ENCODE data around the gene GPN2. TPM values are rescaled to one million over a fixed set of nuclear protein-coding genes. Genes with fewer than 3 reads are reported as not detected.

Gene GPN2
- total RNA-seq, 2 donors from 2014 or later, result 29.5 to 56.1 TPM

- no peak for ATAC-seq
- no peak for DNase-seq (ENCODE audit: low spot score in 2 of 2)
- peaks cover 30 to 52% of the 10 kb centered on the region in 2 donors for H3K36me3 Mint-ChIP-seq
- no peaks in the 10 kb centered on the region for H3K9me3 Mint-ChIP-seq
- peak overlapping the region; percentile 54 to 95 for H3K27ac Mint-ChIP-seq
Observed at GRCh38 chr1:26829184-26829911, 60.7 kb downstream of the GPN2 start.

GRCh38 chr1:26828411-26828991, 61.6 kb downstream of the GPN2 start:
- ATAC-seq (peak in 1 of 2 donors; percentile 32), DNase-seq (ENCODE audit: low spot score in 2 of 2) (peak in 1 of 2 donors; percentile 58)
- Mint-ChIP-seq H3K27ac (peak overlapping the region; percentile 95 to 97), H3K36me3 (peaks cover 26 to 46% of the 10 kb centered on the region in 2 donors), H3K9me3 (no peaks in the 10 kb centered on the region)

GRCh38 chr1:26827663-26828062, 62.4 kb downstream of the GPN2 start:
- H3K9me3 Mint-ChIP-seq, result no peaks in the 10 kb centered on the region
- no peak for DNase-seq (ENCODE audit: low spot score in 2 of 2)
- peak overlapping the region; percentile 95 to 97 for H3K27ac Mint-ChIP-seq
- peaks cover 26 to 38% of the 10 kb centered on the region in 2 donors for H3K36me3 Mint-ChIP-seq
- ATAC-seq, result no peak

- H3K36me3 Mint-ChIP-seq, result peaks cover 26 to 34% of the 10 kb centered on the region in 2 donors
- peak overlapping the region; percentile 95 to 97 for H3K27ac Mint-ChIP-seq
- ATAC-seq, result no peak
- H3K9me3 Mint-ChIP-seq, result no peaks in the 10 kb centered on the region
- no peak for DNase-seq (ENCODE audit: low spot score in 2 of 2)
Observed at GRCh38 chr1:26827106-26827604, 62.9 kb downstream of the GPN2 start.

GRCh38 chr1:26826261-26827105, 63.6 kb downstream of the GPN2 start, which contains the start of gene ZDHHC18:
Gene ZDHHC18 (plus strand): TSS chr1:26826688. CDS start chr1:26826805, 117 bp downstream.
- no peaks in the 10 kb centered on the region for H3K9me3 Mint-ChIP-seq
- H3K27ac Mint-ChIP-seq, result peak within 1 kb of the TSS; percentile 95 to 97
- ATAC-seq (peak; percentile 84 to 91), DNase-seq (ENCODE audit: low spot score in 2 of 2) (peak; percentile 81 to 82)
- H3K36me3 Mint-ChIP-seq, result peaks cover 26 to 30% of the 10 kb centered on the region in 2 donors

Other genes starting within 250 kb of the GPN2 start
- gene ARID1A, start 194.3 kb downstream of the GPN2 start, total RNA-seq, result 100 to 1,000 TPM; 110 to 116 TPM
- 10 to 100 TPM; 15.9 to 21.0 TPM for gene PIGV, start 102.3 kb downstream of the GPN2 start, total RNA-seq
- gene ZDHHC18, start 63.6 kb downstream of the GPN2 start, total RNA-seq, result 10 to 100 TPM; 37.8 to 59.5 TPM
- gene SFN, start 27.1 kb downstream of the GPN2 start, total RNA-seq, result 1 to 10 TPM; 1.1 to 2.3 TPM
- gene GPATCH3, start 10.2 kb upstream of the GPN2 start, total RNA-seq, result 10 to 100 TPM; 11.7 to 13.2 TPM
- gene NR0B2, start 23.7 kb upstream of the GPN2 start, total RNA-seq, result not detected
- 10 to 100 TPM; 60.5 to 93.7 TPM for gene NUDC, start 31.5 kb upstream of the GPN2 start, total RNA-seq
- under 1 TPM in 1 of 2 donors, not detected in 1; 0.27 TPM for gene KDF1, start 70.2 kb upstream of the GPN2 start, total RNA-seq
- gene TRNP1, start 103.4 kb upstream of the GPN2 start, total RNA-seq, result under 1 TPM in 1 of 2 donors, not detected in 1; 0.29 TPM
- gene TENT5B, start 122.6 kb upstream of the GPN2 start, total RNA-seq, result under 1 TPM in 1 of 2 donors, not detected in 1; 0.09 TPM